Measurements from ENCODE around the gene TMEM253. TPM values are rescaled to one million over a fixed set of nuclear protein-coding genes. Genes with fewer than 3 reads are reported as not detected.

TMEM253 gene
- total RNA-seq, 2 donors from 2014 or later = 1.3 TPM; not detected in 1

GRCh38 chr14:21105095-21105494 lies 4.2 kb downstream of the TMEM253 start:
- Histone ChIP-seq H3K27ac (peak overlapping the region; percentile 94 to 100 (median 96)), H3K9me3 (no peaks in the 10 kb centered on the region), H3K4me3 (no peak overlapping the region), H3K4me1 (peaks cover 37% of the 10 kb centered on the region), H3K36me3 (replicated peaks in 1 of 2; ENCODE audit: insufficient read depth in 1 of 2, low read depth in 2 of 2) (no peaks in the 10 kb centered on the region), H3K27me3 (no peaks in the 10 kb centered on the region)
- 77 to 82% methylated on average over 8 of the region's 8 CpGs for WGBS, 2 donors
- intact Hi-C loops (cut with DNase I) = no loop called here
- DNase-seq (no peak), ATAC-seq (no peak)
- TF ChIP-seq CTCF (IDR thresholded peaks at IDR 0.05) (no peak), POLR2A (IDR thresholded peaks at IDR 0.05) (no peak)

GRCh38 chr14:21106176-21106497 lies 5.3 kb downstream of the TMEM253 start:
- TF ChIP-seq POLR2A (IDR thresholded peaks at IDR 0.05) (no peak), CTCF (IDR thresholded peaks at IDR 0.05) (no peak)
- no peak for ATAC-seq
- no peaks in the 10 kb centered on the region for H3K36me3 ChIP-seq (replicated peaks in 1 of 2; ENCODE audit: insufficient read depth in 1 of 2, low read depth in 2 of 2)
- no peaks in the 10 kb centered on the region for H3K27me3 ChIP-seq
- no peak overlapping the region for H3K4me3 ChIP-seq
- peak overlapping the region; percentile 4 to 100 (median 74) for H3K27ac ChIP-seq
- intact Hi-C loops (cut with DNase I) = no loop called here
- H3K9me3 ChIP-seq = no peaks in the 10 kb centered on the region
- no peak for DNase-seq
- WGBS, 2 donors = 52 to 68% methylated on average over 4 of the region's 4 CpGs
- H3K4me1 ChIP-seq = peaks cover 37% of the 10 kb centered on the region

GRCh38 chr14:21106498-21107282 lies 5.8 kb downstream of the TMEM253 start:
- H3K27ac ChIP-seq = peak overlapping the region; percentile 4 to 100 (median 74)
- H3K9me3 ChIP-seq = no peaks in the 10 kb centered on the region
- H3K27me3 ChIP-seq = no peaks in the 10 kb centered on the region
- no peaks in the 10 kb centered on the region for H3K36me3 ChIP-seq (replicated peaks in 1 of 2; ENCODE audit: insufficient read depth in 1 of 2, low read depth in 2 of 2)
- no peak overlapping the region for H3K4me3 ChIP-seq
- DNase-seq = peak; percentile 87 to 93 (median 90)
- ATAC-seq = peak; percentile 28
- TF ChIP-seq CTCF (IDR thresholded peaks at IDR 0.05) (peak; percentile 85 to 93 (median 91)), POLR2A (IDR thresholded peaks at IDR 0.05) (no peak)
- 6% methylated on average over 8 to 11 of the region's 11 CpGs for WGBS, 2 donors
- H3K4me1 ChIP-seq = peaks cover 37% of the 10 kb centered on the region
- intact Hi-C loops (cut with DNase I) = no loop called here

- peaks cover 37% of the 10 kb centered on the region for H3K4me1 ChIP-seq
- H3K9me3 ChIP-seq = no peaks in the 10 kb centered on the region
- 32 to 49% methylated on average over 3 to 5 of the region's 5 CpGs for WGBS, 2 donors
- peak overlapping the region in 3 of 4 donors; percentile 54 to 100 (median 94) for H3K27ac ChIP-seq
- no peak overlapping the region for H3K4me3 ChIP-seq
- no peaks in the 10 kb centered on the region for H3K27me3 ChIP-seq
- TF ChIP-seq POLR2A (IDR thresholded peaks at IDR 0.05) (no peak), CTCF (IDR thresholded peaks at IDR 0.05) (no peak)
- H3K36me3 ChIP-seq (replicated peaks in 1 of 2; ENCODE audit: insufficient read depth in 1 of 2, low read depth in 2 of 2) = no peaks in the 10 kb centered on the region
- no peak for ATAC-seq
- intact Hi-C loops (cut with DNase I) = no loop called here
- DNase-seq = peak in 2 of 4 donors; percentile 41 to 61
These were observed 6.5 kb downstream of the TMEM253 start for GRCh38 chr14:21107283-21107800.
